KMS-11 (cell line): ENCODE results near the gene STRN4.

Experiments used
- H2AFZ ChIP-seq: fragments of 200-600 bp; sonication (generic); 2 replicates; pipeline ENCODE4 v1.6.1; 2016; ENCODE audit warnings: antibody characterized with exemption, mixed run types, low read depth
- H3K27ac ChIP-seq: fragments of 200-600 bp; sonication (generic); 2 replicates; pipeline ENCODE4 v1.6.1; 2016; ENCODE audit warnings: mild to moderate bottlenecking, mixed run types
- H3K27me3 ChIP-seq: fragments of 200-600 bp; sonication (generic); 2 replicates; pipeline ENCODE4 v1.6.1; 2017; ENCODE audit warnings: mild to moderate bottlenecking, low read depth, mixed run types, moderate library complexity; ENCODE audit not compliant: insufficient read depth
- H3K36me3 ChIP-seq: fragments of 200-600 bp; sonication (generic); 2 replicates; pipeline ENCODE4 v1.6.1; 2017; ENCODE audit warnings: mild to moderate bottlenecking, mixed run types; ENCODE audit not compliant: insufficient read depth
- H3K4me1 ChIP-seq: fragments of 200-600 bp; sonication (generic); 2 replicates; pipeline ENCODE4 v1.6.1; 2016; ENCODE audit warnings: mild to moderate bottlenecking, low read depth, mixed run types; ENCODE audit not compliant: poor library complexity, severe bottlenecking
- H3K4me2 ChIP-seq: fragments of 200-600 bp; sonication (generic); 2 replicates; pipeline ENCODE4 v1.7.0; 2016; ENCODE audit warnings: mild to moderate bottlenecking, mixed run types
- H3K4me3 ChIP-seq: fragments of 200-600 bp; sonication (generic); IDR thresholded peaks from 2 replicates; pipeline ENCODE4 v1.6.1; 2017; ENCODE audit warnings: low read depth, low read length, mixed read lengths; ENCODE audit not compliant: insufficient read depth
- H3K79me2 ChIP-seq: fragments of 200-600 bp; sonication (generic); 2 replicates; pipeline ENCODE4 v1.6.1; 2016; ENCODE audit warnings: low read depth, mixed run types; ENCODE audit not compliant: insufficient read depth
- H3K9ac ChIP-seq: fragments of 200-600 bp; sonication (generic); 2 replicates; pipeline ENCODE4 v1.6.1; 2016; ENCODE audit warnings: mild to moderate bottlenecking, mixed run types
- H4K20me1 ChIP-seq: fragments of 200-600 bp; sonication (generic); 2 replicates; pipeline ENCODE4 v1.6.1; 2016; ENCODE audit warnings: mild to moderate bottlenecking, mixed run types; ENCODE audit not compliant: insufficient read depth
- TF ChIP-seq, protein P1 (sequence below): fragments of 200-600 bp; sonication (generic); conservative IDR thresholded peaks from 2 replicates; pipeline ENCODE4 v1.6.1; 2017; ENCODE audit warnings: low read depth, mild to moderate bottlenecking, antibody characterized with exemption, low read length, moderate library complexity, mixed read lengths

The STRN4 gene

GRCh38 chr19:46728693-46729339, 17.4 kb downstream of the STRN4 start:
- Histone ChIP-seq H2AFZ (no peak overlapping the region), H4K20me1 (no peaks in the 10 kb centered on the region), H3K9ac (no peak overlapping the region), H3K4me3 (no peak overlapping the region), H3K27ac (no peak overlapping the region), H3K36me3 (peaks cover 7% of the 10 kb centered on the region; the same call in 1 of the 2 replicates), H3K4me1 (peaks cover 18% of the 10 kb centered on the region), H3K4me2 (no peak overlapping the region), H3K79me2 (no peaks in the 10 kb centered on the region; the same call in 1 of the 2 replicates), H3K27me3 (no peaks in the 10 kb centered on the region)
- TF ChIP-seq, protein P1, sequence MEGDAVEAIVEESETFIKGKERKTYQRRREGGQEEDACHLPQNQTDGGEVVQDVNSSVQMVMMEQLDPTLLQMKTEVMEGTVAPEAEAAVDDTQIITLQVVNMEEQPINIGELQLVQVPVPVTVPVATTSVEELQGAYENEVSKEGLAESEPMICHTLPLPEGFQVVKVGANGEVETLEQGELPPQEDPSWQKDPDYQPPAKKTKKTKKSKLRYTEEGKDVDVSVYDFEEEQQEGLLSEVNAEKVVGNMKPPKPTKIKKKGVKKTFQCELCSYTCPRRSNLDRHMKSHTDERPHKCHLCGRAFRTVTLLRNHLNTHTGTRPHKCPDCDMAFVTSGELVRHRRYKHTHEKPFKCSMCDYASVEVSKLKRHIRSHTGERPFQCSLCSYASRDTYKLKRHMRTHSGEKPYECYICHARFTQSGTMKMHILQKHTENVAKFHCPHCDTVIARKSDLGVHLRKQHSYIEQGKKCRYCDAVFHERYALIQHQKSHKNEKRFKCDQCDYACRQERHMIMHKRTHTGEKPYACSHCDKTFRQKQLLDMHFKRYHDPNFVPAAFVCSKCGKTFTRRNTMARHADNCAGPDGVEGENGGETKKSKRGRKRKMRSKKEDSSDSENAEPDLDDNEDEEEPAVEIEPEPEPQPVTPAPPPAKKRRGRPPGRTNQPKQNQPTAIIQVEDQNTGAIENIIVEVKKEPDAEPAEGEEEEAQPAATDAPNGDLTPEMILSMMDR: peak; percentile 90

DNA sequence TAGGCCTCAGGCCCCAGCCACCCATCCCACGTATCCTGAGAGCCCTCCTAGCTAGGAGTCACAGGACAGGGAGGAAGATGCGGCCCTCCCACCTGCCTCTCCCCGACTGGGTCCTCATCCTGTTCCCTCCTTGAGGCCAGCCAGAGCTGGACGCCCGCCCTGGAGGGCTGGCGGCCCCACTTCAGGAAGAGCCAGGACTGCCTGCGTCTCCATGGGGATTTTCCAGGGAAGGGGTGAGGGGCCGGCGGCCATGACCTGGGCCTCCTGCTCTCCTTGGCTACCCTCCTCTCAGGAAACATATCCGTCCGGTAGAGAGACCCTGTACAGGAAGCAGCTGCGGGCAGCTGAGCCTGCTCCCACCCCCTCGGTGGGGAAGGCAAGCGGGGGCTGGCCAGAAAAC, 18.0 kb downstream of the STRN4 start:
- Histone ChIP-seq H3K79me2 (no peaks in the 10 kb centered on the region; the same call in 1 of the 2 replicates), H2AFZ (no peak overlapping the region), H3K4me3 (no peak overlapping the region), H3K9ac (no peak overlapping the region), H3K36me3 (peaks cover 7% of the 10 kb centered on the region; the same call in 1 of the 2 replicates), H3K4me1 (peaks cover 18% of the 10 kb centered on the region), H4K20me1 (no peaks in the 10 kb centered on the region), H3K27me3 (no peaks in the 10 kb centered on the region), H3K27ac (no peak overlapping the region), H3K4me2 (no peak overlapping the region)
- TF ChIP-seq, protein P1: no peak

- H3K4me3 ChIP-seq: no peak overlapping the region
- no peaks in the 10 kb centered on the region for H4K20me1 ChIP-seq
- peaks cover 16% of the 10 kb centered on the region for H3K4me1 ChIP-seq
- H3K27me3 ChIP-seq: no peaks in the 10 kb centered on the region
- H3K4me2 ChIP-seq: no peak overlapping the region
- H3K36me3 ChIP-seq: peaks cover 7% of the 10 kb centered on the region; the same call in 1 of the 2 replicates
- no peak overlapping the region for H3K9ac ChIP-seq
- H2AFZ ChIP-seq: no peak overlapping the region
- TF ChIP-seq, protein P1: no peak
- no peaks in the 10 kb centered on the region; the same call in 1 of the 2 replicates for H3K79me2 ChIP-seq
- H3K27ac ChIP-seq: no peak overlapping the region
Observed at GRCh38 chr19:46727757-46728156, 18.5 kb downstream of the STRN4 start.

DNA sequence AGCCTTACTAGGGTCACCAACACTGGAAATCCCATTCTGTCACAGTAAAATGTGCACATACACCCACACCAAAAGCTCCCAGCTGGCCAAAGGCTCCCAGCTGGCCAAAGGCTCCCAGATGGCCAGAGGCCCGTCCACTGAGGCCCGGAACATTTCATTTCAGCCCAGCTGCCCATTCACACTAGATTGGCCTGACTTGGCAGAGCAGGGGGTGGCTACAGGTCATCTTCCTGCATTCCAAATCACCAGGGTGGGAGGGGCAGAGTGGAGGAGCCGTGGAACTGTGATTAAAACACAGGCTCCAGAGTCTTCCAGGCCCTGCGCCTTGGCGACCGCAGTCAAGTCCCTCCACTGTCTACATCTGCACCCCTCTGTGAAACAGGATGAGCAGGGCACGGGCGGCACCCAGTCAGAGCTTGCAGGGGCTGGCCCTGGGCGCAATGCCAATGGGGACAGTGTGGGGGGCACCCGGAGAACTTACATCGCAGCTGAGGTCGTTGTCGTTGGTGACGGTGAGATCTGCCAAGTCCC, 19.2 kb downstream of the STRN4 start:
- H3K4me1 ChIP-seq: peaks cover 12% of the 10 kb centered on the region
- no peak overlapping the region for H3K4me3 ChIP-seq

More for the DNA sequence above, 19.2 kb downstream of the STRN4 start:
- Histone ChIP-seq H4K20me1 (no peaks in the 10 kb centered on the region), H3K9ac (no peak overlapping the region), H3K36me3 (peaks cover 7% of the 10 kb centered on the region; the same call in 1 of the 2 replicates), H3K4me2 (no peak overlapping the region), H3K27me3 (no peaks in the 10 kb centered on the region), H3K27ac (no peak overlapping the region), H2AFZ (no peak overlapping the region), H3K79me2 (no peaks in the 10 kb centered on the region; the same call in 1 of the 2 replicates)
- TF ChIP-seq, protein P1: no peak
